ENCODE measurements around the gene POU4F2.

- TF ChIP-seq EP300 (IDR thresholded peaks at IDR 0.05): no peak
- TF ChIP-seq POLR2A (IDR thresholded peaks at IDR 0.05): no peak
Observed at GRCh38 chr4:146646593-146647325, 8.1 kb downstream of the POU4F2 start.

All from ovary (tissue), 1 donor.